HPDE6-E6E7 (cell line): ENCODE measurements around the gene SLC27A5.
"Not testable (repeated sequence)": the region's sequence is repeated elsewhere in the genome, so short reads cannot be mapped to it uniquely, and the experiment has no call there.

Experiments used
- DNase-seq: peaks from one replicate; pipeline ENCODE4 v3.0.0; 2011; ENCODE audit warnings: missing footprints; ENCODE audit errors: extremely low spot score

SLC27A5 gene

GRCh38 chr19:58469241-58470013 is 42.4 kb downstream of the SLC27A5 start:
- no peak for DNase-seq

- no peak for DNase-seq
Observed at GRCh38 chr19:58468216-58468839, 43.5 kb downstream of the SLC27A5 start.

DNA sequence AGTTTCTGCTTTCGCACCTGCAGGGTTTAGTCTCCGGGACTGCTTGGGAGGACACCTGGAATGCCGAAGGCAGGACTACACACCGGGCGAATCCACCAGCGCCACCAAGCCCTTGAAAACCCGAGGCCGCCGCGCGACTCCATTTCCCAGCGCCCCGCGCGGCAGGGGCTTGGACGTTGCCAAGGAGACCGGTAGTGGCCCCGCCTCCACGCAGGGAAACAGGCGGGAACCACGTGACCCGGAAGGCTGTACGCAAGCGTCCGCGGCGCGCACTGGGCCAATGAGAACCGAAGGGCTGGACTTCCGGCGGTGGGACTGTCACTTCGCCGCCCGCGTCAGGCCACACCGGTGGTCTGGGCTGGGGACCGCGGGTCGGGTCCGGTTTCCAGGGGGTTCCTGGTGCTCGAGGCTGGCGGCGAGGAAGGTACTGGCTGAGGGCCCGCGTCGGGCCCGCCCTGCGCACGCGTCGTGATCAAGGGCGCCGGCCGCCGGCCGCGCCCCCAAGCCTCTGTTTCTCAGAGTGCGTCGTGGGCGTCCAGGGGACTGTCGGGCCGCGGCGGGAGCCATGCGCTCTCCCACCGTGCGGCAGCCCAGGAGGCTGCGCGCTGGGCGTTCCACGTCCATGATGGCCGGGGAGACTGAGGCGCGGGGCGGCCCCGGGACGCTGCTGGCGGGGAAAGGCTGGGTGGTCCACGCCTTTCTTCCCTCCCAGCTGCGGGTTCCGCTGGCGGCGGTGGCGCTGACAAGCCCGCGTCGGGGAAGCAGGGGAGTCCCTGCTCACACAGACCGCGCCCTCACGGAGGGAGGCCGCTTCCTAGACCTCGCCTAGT is 44.8 kb downstream of the SLC27A5 start, which contains the start of gene ZNF324:
ZNF324 (plus strand) TSS at position 321 of the 830 bp plus-strand sequence. CDS start 2,106 bp downstream, outside the sequence.
- DNase-seq: peak; percentile 95

DNA sequence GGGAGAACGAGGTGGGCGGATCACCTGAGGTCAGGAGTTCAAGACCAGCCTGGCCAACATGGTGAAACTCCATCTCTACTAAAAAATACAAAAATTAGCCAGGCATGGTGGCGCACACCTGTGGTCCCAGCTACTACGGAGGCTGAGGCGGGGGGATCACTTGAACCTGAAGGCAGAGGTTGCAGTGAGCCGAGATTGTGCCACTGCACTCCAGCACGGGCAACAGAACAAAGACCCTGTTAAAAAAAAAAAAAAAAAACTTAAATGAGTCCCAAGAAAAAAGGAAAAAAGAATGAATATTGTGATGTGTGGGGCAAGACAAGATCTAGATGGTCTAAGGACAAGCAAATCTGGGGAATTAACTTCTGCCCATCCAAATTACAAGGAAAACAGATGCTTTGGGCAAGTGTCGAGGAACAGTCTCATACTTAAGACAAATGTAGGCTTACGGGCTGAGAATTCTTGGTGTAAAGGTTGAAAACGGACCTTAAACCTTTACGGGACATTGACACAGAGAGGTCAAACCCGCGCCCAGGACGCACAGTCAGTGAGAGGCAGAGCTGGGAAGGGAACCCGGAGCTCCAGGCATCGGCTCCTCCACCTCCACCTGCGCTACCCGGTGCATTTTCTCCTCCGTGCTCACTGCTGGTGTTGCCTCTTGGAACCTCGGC is 45.6 kb downstream of the SLC27A5 start:
- no peak for DNase-seq

- DNase-seq: peak; percentile 54
Observed at GRCh38 chr19:58460039-58460438, 51.8 kb downstream of the SLC27A5 start.

- DNase-seq: no peak
Observed at GRCh38 chr19:58456111-58456510, 55.7 kb downstream of the SLC27A5 start.

DNA sequence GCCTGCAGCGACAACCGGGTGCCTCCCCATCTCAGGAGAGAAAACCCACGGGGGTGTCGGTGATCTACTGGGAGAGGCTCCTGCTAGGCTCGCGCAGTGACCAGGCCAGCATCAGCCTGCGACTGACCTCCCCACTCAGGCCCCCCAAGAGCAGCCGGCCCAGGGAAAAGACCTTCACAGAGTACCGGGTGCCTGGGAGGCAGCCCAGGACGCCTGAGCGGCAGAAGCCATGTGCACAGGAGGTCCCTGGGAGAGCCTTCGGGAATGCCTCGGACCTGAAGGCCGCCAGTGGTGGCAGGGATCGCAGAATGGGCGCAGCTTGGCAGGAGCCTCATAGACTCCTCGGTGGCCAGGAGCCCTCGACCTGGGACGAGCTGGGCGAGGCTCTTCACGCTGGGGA is 56.5 kb downstream of the SLC27A5 start:
- DNase-seq: no peak

GRCh38 chr19:58453743-58454142 is 58.0 kb downstream of the SLC27A5 start:
- DNase-seq: no peak

- peak; percentile 94 for DNase-seq
Observed at GRCh38 chr19:58451358-58452101, 60.3 kb downstream of the SLC27A5 start, which contains the start of gene ZNF324B. ZNF324B (plus strand) TSS chr19:58451622; CDS start chr19:58453702, 2,080 bp downstream.

- DNase-seq: peak; percentile 54
Observed at GRCh38 chr19:58450856-58451357, 60.9 kb downstream of the SLC27A5 start.

GRCh38 chr19:58449980-58450379 is 61.8 kb downstream of the SLC27A5 start:
- not testable (repeated sequence) for DNase-seq

GRCh38 chr19:58448860-58449259 is 62.9 kb downstream of the SLC27A5 start:
- not testable (repeated sequence) for DNase-seq
